IMR-90 (cell line): ENCODE measurements around the gene CACNA1I.

Source experiments
- BHLHE40 ChIP-seq: fragments of 150-350 bp; IDR thresholded peaks from 2 replicates; pipeline ENCODE4 v1.6.1; 2016; ENCODE audit warnings: mild to moderate bottlenecking, low read depth, low read length
- CHD1 ChIP-seq: IDR thresholded peaks from 2 replicates; pipeline ENCODE4 v1.6.1; 2012; ENCODE audit warnings: low read depth, low read length, improper control_type of control experiment
- MAZ ChIP-seq: IDR thresholded peaks from 2 replicates; pipeline ENCODE4 v1.6.1; 2012; ENCODE audit warnings: low read depth, mild to moderate bottlenecking, low read length, improper control_type of control experiment, moderate library complexity, borderline replicate concordance
- MXI1 ChIP-seq: IDR thresholded peaks from 2 replicates; pipeline ENCODE4 v1.6.1; 2012; ENCODE audit warnings: low read depth, mild to moderate bottlenecking, low read length, moderate library complexity, borderline replicate concordance
- POLR2A ChIP-seq: IDR thresholded peaks from 2 replicates; pipeline ENCODE4 v1.6.1; 2012; ENCODE audit warnings: mild to moderate bottlenecking, low read depth, low read length
- RAD21 ChIP-seq: IDR thresholded peaks from 2 replicates; pipeline ENCODE4 v1.6.1; 2012; ENCODE audit warnings: low read length, improper control_type of control experiment
- RCOR1 ChIP-seq: IDR thresholded peaks from 2 replicates; pipeline ENCODE4 v1.6.1; 2012; ENCODE audit warnings: mild to moderate bottlenecking, low read length, improper control_type of control experiment; ENCODE audit not compliant: insufficient replicate concordance
- TF ChIP-seq, protein P1 (sequence below): conservative IDR thresholded peaks from 2 replicates; pipeline ENCODE4 v1.5.1; 2012; ENCODE audit warnings: mild to moderate bottlenecking, low read depth, low read length, improper control_type of control experiment
- TF ChIP-seq, protein P2 (sequence below): fragments of 150-350 bp; IDR thresholded peaks from 2 replicates; pipeline ENCODE4 v1.6.1; 2017; ENCODE audit warnings: mild to moderate bottlenecking, antibody characterized with exemption, low read length, low read depth

DNA sequence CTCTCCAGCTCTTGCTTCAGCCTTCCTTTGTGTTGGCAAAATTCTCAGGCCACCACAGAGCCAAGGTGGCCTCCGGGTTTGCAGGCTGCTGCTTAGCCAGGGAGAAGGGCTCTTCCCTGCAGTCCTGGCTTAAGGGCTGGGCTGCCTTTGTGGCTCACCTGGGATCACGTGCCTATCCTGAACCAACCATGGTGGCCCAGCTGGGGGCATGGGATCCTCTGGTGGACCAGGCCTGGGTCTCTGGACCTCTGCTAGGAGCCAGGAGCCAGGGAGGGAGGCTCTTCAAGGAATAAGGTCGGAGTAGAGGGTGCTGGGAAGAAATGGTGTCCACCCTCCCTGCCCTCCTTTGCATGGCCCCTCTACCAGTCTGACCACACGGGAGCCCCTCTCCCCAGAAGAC, 43.9 kb downstream of the CACNA1I start:
- TF ChIP-seq, protein P1, sequence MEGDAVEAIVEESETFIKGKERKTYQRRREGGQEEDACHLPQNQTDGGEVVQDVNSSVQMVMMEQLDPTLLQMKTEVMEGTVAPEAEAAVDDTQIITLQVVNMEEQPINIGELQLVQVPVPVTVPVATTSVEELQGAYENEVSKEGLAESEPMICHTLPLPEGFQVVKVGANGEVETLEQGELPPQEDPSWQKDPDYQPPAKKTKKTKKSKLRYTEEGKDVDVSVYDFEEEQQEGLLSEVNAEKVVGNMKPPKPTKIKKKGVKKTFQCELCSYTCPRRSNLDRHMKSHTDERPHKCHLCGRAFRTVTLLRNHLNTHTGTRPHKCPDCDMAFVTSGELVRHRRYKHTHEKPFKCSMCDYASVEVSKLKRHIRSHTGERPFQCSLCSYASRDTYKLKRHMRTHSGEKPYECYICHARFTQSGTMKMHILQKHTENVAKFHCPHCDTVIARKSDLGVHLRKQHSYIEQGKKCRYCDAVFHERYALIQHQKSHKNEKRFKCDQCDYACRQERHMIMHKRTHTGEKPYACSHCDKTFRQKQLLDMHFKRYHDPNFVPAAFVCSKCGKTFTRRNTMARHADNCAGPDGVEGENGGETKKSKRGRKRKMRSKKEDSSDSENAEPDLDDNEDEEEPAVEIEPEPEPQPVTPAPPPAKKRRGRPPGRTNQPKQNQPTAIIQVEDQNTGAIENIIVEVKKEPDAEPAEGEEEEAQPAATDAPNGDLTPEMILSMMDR = no peak
- TF ChIP-seq CHD1 (no peak), POLR2A (no peak), RAD21 (no peak), MXI1 (no peak), BHLHE40 (no peak), RCOR1 (no peak), MAZ (no peak)
- TF ChIP-seq, protein P2, sequence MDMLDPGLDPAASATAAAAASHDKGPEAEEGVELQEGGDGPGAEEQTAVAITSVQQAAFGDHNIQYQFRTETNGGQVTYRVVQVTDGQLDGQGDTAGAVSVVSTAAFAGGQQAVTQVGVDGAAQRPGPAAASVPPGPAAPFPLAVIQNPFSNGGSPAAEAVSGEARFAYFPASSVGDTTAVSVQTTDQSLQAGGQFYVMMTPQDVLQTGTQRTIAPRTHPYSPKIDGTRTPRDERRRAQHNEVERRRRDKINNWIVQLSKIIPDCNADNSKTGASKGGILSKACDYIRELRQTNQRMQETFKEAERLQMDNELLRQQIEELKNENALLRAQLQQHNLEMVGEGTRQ = no peak
